LNCaP clone FGC (cell line): ENCODE measurements around the gene NLRC4.

Experiments
- DNase-seq: peaks from one replicate; pipeline ENCODE4 v3.0.0-alpha.2; 2011; ENCODE audit warnings: low read depth
- H3K4me3 ChIP-seq: 2 replicates; pipeline ENCODE4 v1.5.1; 2011; ENCODE audit warnings: mild to moderate bottlenecking, low read depth, low read length, control low read depth
- CTCF ChIP-seq: IDR thresholded peaks from 2 replicates; pipeline ENCODE4 v1.5.1; 2012; ENCODE audit warnings: mild to moderate bottlenecking; ENCODE audit not compliant: control insufficient read depth, insufficient read depth; ENCODE audit errors: extremely low read depth

NLRC4 gene

DNA sequence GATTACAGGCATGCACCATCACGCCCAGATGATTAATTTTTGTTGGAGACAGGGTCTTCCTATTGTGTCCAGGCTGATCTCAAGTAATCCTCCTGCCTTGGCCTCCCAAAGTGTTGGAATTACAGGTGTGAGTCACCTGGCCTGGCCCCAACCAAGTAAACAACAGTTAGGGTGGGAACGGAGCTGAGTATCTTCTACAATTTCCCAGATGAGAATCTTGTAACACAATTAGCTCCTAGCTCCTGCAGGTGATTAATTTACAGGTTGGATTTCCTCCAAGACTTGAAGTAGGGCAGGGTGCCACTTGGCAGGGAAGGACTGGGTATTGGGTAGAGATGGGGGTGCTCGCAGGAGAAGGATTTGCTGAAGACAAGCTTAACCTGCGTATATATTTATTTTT is 17.8 kb downstream of the NLRC4 start:
- no peak for TF ChIP-seq CTCF
- no peak for DNase-seq
- H3K4me3 ChIP-seq: no peak overlapping the region

DNA sequence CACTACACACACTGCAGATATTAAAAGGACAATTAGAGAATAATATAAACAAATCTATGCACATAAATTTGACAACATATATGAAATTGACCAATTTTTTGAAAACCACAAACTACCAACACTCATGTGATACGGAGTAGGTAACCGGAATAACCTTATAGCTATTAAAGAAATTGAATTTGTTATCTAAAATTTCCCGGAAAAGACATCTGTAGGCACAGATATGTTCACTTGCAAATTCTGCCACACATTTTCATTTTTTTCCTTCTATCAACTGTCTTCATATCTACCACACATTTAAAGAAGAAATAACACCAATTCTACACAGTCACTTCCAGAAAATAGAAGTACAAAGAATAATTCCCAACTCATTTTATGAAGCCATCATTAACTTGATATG is 22.4 kb downstream of the NLRC4 start:
- DNase-seq: no peak
- H3K4me3 ChIP-seq: no peak overlapping the region
- TF ChIP-seq CTCF: no peak

DNA sequence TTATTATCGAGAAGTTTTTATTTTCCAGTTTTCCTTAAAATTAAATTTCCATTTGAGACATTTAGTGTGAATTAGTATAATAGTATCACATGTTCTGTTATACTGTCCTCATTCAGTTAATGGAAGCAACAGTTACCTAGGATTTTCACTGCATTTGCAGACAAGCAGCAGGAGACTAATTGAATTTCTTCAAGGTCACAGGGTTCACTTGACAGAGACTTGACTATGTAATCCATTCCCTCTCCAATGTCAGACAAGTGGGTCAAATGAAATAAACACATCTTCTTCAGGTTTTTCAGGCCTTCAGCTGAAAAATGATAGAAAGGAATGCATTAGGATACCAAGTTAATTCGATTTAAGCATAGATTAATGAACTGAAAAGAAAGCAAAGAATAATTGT is 26.7 kb downstream of the NLRC4 start:
- no peak for TF ChIP-seq CTCF
- no peak for DNase-seq
- no peak overlapping the region for H3K4me3 ChIP-seq

GRCh38 chr2:32237488-32237887 is 27.2 kb downstream of the NLRC4 start:
- no peak for TF ChIP-seq CTCF
- no peak for DNase-seq
- no peak overlapping the region for H3K4me3 ChIP-seq

DNA sequence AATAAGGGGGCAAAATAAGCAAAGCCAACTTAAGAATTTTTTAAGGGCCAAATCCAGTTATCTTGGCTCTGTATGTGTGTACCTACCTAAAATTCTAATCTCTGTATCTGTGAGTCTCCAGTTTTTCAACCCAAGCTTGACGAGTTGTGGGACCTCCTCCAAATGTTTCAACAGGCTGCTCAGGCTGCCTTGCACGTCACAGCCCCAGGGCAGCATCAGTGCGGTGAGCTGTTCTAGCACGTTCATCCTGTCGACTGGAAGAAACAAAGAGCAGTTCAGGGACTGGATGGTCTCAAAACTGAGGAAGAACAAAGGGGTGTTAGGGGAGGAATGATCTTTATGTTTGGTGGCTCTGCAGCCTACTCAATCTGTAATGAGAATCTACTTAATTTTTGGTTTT is 29.4 kb downstream of the NLRC4 start:
- no peak for TF ChIP-seq CTCF
- no peak overlapping the region for H3K4me3 ChIP-seq
- DNase-seq: no peak

- DNase-seq: no peak
- no peak for TF ChIP-seq CTCF
Observed at GRCh38 chr2:32231959-32232358, 32.7 kb downstream of the NLRC4 start.

GRCh38 chr2:32229635-32230034 is 35.1 kb downstream of the NLRC4 start:
- no peak for DNase-seq
- H3K4me3 ChIP-seq: no peak overlapping the region
- TF ChIP-seq CTCF: no peak

More at GRCh38 chr2:32231959-32232358, 32.7 kb downstream of the NLRC4 start:
- H3K4me3 ChIP-seq: no peak overlapping the region
